ENCODE measurements around the gene NSMCE1. TPM values are rescaled to one million over a fixed set of nuclear protein-coding genes. Genes with fewer than 3 reads are reported as not detected.

Gene NSMCE1
- total and polyA plus RNA-seq, 3 donors from 2014 or later: 58.1 to 135 (median 71.1) TPM

GRCh38 chr16:27298132-27298531 is 29.6 kb upstream of the NSMCE1 start:
- DNase-seq: no peak
- Histone ChIP-seq H3K9me3 (no peaks in the 10 kb centered on the region), H3K27ac (no peak overlapping the region), H3K4me3 (no peak overlapping the region), H3K36me3 (ENCODE audit: low read depth, missing control alignments) (no peaks in the 10 kb centered on the region), H3K27me3 (no peaks in the 10 kb centered on the region), H3K4me1 (no peaks in the 10 kb centered on the region)
- intact Hi-C loops (cut with DNase I; ENCODE audit: low total_unique reads): no loop called here
- TF ChIP-seq, protein P1, sequence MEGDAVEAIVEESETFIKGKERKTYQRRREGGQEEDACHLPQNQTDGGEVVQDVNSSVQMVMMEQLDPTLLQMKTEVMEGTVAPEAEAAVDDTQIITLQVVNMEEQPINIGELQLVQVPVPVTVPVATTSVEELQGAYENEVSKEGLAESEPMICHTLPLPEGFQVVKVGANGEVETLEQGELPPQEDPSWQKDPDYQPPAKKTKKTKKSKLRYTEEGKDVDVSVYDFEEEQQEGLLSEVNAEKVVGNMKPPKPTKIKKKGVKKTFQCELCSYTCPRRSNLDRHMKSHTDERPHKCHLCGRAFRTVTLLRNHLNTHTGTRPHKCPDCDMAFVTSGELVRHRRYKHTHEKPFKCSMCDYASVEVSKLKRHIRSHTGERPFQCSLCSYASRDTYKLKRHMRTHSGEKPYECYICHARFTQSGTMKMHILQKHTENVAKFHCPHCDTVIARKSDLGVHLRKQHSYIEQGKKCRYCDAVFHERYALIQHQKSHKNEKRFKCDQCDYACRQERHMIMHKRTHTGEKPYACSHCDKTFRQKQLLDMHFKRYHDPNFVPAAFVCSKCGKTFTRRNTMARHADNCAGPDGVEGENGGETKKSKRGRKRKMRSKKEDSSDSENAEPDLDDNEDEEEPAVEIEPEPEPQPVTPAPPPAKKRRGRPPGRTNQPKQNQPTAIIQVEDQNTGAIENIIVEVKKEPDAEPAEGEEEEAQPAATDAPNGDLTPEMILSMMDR (IDR thresholded peaks at IDR 0.05): no peak
- no peak for TF ChIP-seq POLR2A (IDR thresholded peaks at IDR 0.05)
- WGBS, 2 donors: 93 to 94% methylated on average over 5 of the region's 5 CpGs

DNA sequence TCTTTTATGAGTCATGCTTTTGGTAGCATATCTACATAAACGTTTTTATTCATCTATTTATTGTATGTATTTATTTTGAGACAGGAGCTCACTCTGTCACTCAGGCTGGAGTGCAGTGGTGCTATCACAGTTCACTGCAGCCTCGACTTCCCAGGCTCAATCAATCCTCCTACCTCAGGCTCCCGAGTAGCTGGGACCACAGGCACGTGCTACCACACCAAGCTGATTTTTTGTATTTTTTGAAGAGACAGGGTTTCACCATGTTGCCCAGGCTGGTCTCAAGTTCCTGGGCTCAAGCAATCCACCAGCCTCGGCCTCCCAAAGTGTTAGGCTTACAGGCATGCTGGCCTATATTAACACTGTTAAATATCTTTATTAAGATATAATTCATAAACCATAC is 24.8 kb upstream of the NSMCE1 start:
- Histone ChIP-seq H3K27ac (no peak overlapping the region), H3K4me3 (no peak overlapping the region), H3K4me1 (peaks cover 3% of the 10 kb centered on the region), H3K36me3 (ENCODE audit: low read depth, missing control alignments) (no peaks in the 10 kb centered on the region), H3K9me3 (no peaks in the 10 kb centered on the region), H3K27me3 (no peaks in the 10 kb centered on the region)
- no peak for TF ChIP-seq POLR2A (IDR thresholded peaks at IDR 0.05)
- TF ChIP-seq, protein P1 (IDR thresholded peaks at IDR 0.05): no peak
- intact Hi-C loops (cut with DNase I; ENCODE audit: low total_unique reads): no loop called here
- no peak for DNase-seq
- WGBS, 2 donors: 66 to 76% methylated on average over 5 of the region's 5 CpGs

- Histone ChIP-seq H3K9me3 (no peaks in the 10 kb centered on the region), H3K4me3 (no peak overlapping the region), H3K36me3 (ENCODE audit: low read depth, missing control alignments) (no peaks in the 10 kb centered on the region), H3K4me1 (peaks cover 3% of the 10 kb centered on the region), H3K27ac (no peak overlapping the region), H3K27me3 (no peaks in the 10 kb centered on the region)
- WGBS, 2 donors: 84 to 87% methylated on average over 4 of the region's 4 CpGs
- no peak for TF ChIP-seq POLR2A (IDR thresholded peaks at IDR 0.05)
- TF ChIP-seq, protein P1 (IDR thresholded peaks at IDR 0.05): no peak
- intact Hi-C loops (cut with DNase I; ENCODE audit: low total_unique reads): no loop called here
- DNase-seq: no peak
Observed at GRCh38 chr16:27291722-27292240, 23.2 kb upstream of the NSMCE1 start.

DNA sequence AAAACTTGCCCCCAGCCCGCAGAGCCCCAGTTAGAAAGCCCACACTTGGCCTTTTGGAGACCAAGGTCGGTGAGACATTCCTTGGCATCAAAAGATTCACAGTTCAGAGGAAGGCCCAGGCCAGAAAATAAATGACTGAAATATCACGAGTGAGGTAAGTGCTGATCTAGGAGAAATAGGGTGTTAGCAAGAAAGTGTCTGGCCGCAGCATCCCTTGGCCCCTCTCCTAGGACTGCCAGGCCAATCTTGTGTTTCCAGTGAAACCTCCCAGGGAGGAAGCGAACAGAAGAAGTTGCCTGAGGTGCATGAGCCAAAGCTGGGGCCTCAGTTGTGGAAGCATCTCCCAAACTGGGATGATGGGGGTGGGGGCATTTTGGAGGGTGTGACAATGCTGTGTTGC is 22.5 kb upstream of the NSMCE1 start:
- H3K9me3 ChIP-seq: no peaks in the 10 kb centered on the region
- H3K27me3 ChIP-seq: no peaks in the 10 kb centered on the region
- DNase-seq: no peak
- intact Hi-C loops (cut with DNase I; ENCODE audit: low total_unique reads): no loop called here
- peaks cover 3% of the 10 kb centered on the region for H3K4me1 ChIP-seq
- H3K36me3 ChIP-seq (ENCODE audit: low read depth, missing control alignments): no peaks in the 10 kb centered on the region
- H3K4me3 ChIP-seq: no peak overlapping the region
- TF ChIP-seq POLR2A (IDR thresholded peaks at IDR 0.05): no peak
- TF ChIP-seq, protein P1 (IDR thresholded peaks at IDR 0.05): no peak
- 63 to 64% methylated on average over 5 of the region's 5 CpGs for WGBS, 2 donors
- H3K27ac ChIP-seq: no peak overlapping the region

GRCh38 chr16:27290562-27290961 is 22.0 kb upstream of the NSMCE1 start:
- H3K36me3 ChIP-seq (ENCODE audit: low read depth, missing control alignments): no peaks in the 10 kb centered on the region
- no peaks in the 10 kb centered on the region for H3K27me3 ChIP-seq
- peaks cover 3% of the 10 kb centered on the region for H3K4me1 ChIP-seq
- intact Hi-C loops (cut with DNase I; ENCODE audit: low total_unique reads): no loop called here
- no peaks in the 10 kb centered on the region for H3K9me3 ChIP-seq
- H3K27ac ChIP-seq: no peak overlapping the region
- H3K4me3 ChIP-seq: no peak overlapping the region
- TF ChIP-seq, protein P1 (IDR thresholded peaks at IDR 0.05): no peak
- TF ChIP-seq POLR2A (IDR thresholded peaks at IDR 0.05): no peak
- no peak for DNase-seq

Data from testis (tissue), 3 donors.